H1 (cell line): ENCODE results near the gene EPHB1. TPM values are rescaled to one million over a fixed set of nuclear protein-coding genes. Genes with fewer than 3 reads are reported as not detected.

ENCODE experiments used
- CTCF ChIA-PET: fragments of 300-600 bp; sonication (Branson Sonifier 250); formaldehyde crosslinking; loops from one replicate; lab custom pipeline; 2021; ENCODE audit not compliant: partially characterized antibody; lab: Charles Lee
- POLR2A ChIA-PET: fragments of 300-600 bp; sonication (Branson Sonifier 250); formaldehyde crosslinking; loops from one replicate; lab custom pipeline; 2021; ENCODE audit warnings: inconsistent platforms; ENCODE audit not compliant: partially characterized antibody; lab: Charles Lee
- DNase-seq, 2 experiments: peaks; one replicate each; pipeline versions ENCODE4 v3.0.0 to v3.0.0-alpha.2; 2010 to 2022; ENCODE audit warnings: low spot score in 2 of 2, low read depth in 1 of 2, mixed read lengths in 1 of 2
- FAIRE-seq: peaks from 2 replicates; lab custom pipeline; 2011; peaks lifted over from hg19 to GRCh38; lab: Jason Lieb, UNC
- H2AFZ ChIP-seq: 2 replicates; pipeline ENCODE4 v1.8.1; 2012; ENCODE audit warnings: low read length, inconsistent platforms
- H2AK5ac ChIP-seq: 2 replicates; pipeline ENCODE4 v1.6.1; 2013; ENCODE audit warnings: low read depth, low read length
- H2BK120ac ChIP-seq: replicated peaks from 2 replicates; pipeline ENCODE3; 2013; ENCODE audit warnings: low read depth, low read length, inconsistent platforms
- H2BK12ac ChIP-seq: 2 replicates; pipeline ENCODE4 v1.6.1; 2013; ENCODE audit warnings: low read depth, low read length
- H2BK15ac ChIP-seq: 2 replicates; pipeline ENCODE4 v1.6.1; 2013; ENCODE audit warnings: low read length
- H2BK20ac ChIP-seq: 2 replicates; pipeline ENCODE4 v1.6.1; 2013; ENCODE audit warnings: low read length
- H2BK5ac ChIP-seq: 2 replicates; pipeline ENCODE4 v1.6.1; 2013; ENCODE audit warnings: low read depth, low read length
- H3K14ac ChIP-seq: 2 replicates; pipeline ENCODE4 v1.6.1; 2013; ENCODE audit warnings: inconsistent platforms; ENCODE audit not compliant: insufficient read length
- H3K18ac ChIP-seq: 2 replicates; pipeline ENCODE4 v1.6.1; 2013; ENCODE audit warnings: low read length; ENCODE audit errors: extremely low read depth
- H3K23ac ChIP-seq: 2 replicates; pipeline ENCODE4 v1.6.1; 2013; ENCODE audit warnings: inconsistent platforms; ENCODE audit not compliant: insufficient read length
- H3K23me2 ChIP-seq: 2 replicates; pipeline ENCODE4 v1.6.1; 2013; ENCODE audit warnings: low read depth, low read length
- H3K27ac ChIP-seq: 2 replicates; pipeline ENCODE4 v1.6.1; 2011; ENCODE audit warnings: low read depth, low read length, inconsistent platforms
- H3K27me3 ChIP-seq, 4 experiments: replicated peaks in 1 of 4; 1 replicate in 1 of 4; 2 replicates in 3 of 4; pipeline versions ENCODE4 v1.6.1 to v1.8.1; 2011 to 2013; ENCODE audit warnings: low read length in 3 of 4, mild to moderate bottlenecking in 3 of 4, inconsistent platforms in 2 of 4, mixed read lengths in 2 of 4, moderate library complexity in 1 of 4; ENCODE audit not compliant: control insufficient read depth in 3 of 4, insufficient read depth in 3 of 4; ENCODE audit errors: extremely low read depth in 1 of 4
- H3K36me3 ChIP-seq, 4 experiments: 2 replicates each; pipeline versions ENCODE4 v1.6.1 to v1.8.1; 2011 to 2013; ENCODE audit warnings: mild to moderate bottlenecking in 4 of 4, low read length in 3 of 4, moderate library complexity in 2 of 4, control low read depth in 1 of 4, inconsistent platforms in 1 of 4; ENCODE audit not compliant: insufficient read depth in 4 of 4, control insufficient read depth in 2 of 4
- H3K4ac ChIP-seq: replicated peaks from 2 replicates; pipeline ENCODE3; 2013; ENCODE audit warnings: low read length, low read depth, mixed read lengths, inconsistent platforms; ENCODE audit not compliant: insufficient read length
- H3K4me1 ChIP-seq, 4 experiments: replicated peaks in 1 of 4; 1 replicate in 1 of 4; 2 replicates in 3 of 4; pipeline versions ENCODE4 v1.6.1 to v1.8.1; 2011 to 2013; ENCODE audit warnings: low read length in 3 of 4, inconsistent platforms in 2 of 4, mixed read lengths in 1 of 4; ENCODE audit not compliant: insufficient read depth in 4 of 4, control insufficient read depth in 3 of 4
- H3K4me2 ChIP-seq, 2 experiments: 2 replicates each; pipeline versions ENCODE4 v1.6.1 to v1.8.1; 2011 to 2013; ENCODE audit warnings: low read depth in 2 of 2, low read length in 2 of 2, control low read depth in 1 of 2, inconsistent platforms in 1 of 2, mild to moderate bottlenecking in 1 of 2; ENCODE audit not compliant: insufficient read depth in 1 of 2
- H3K4me3 ChIP-seq, 4 experiments: fragments of 200-600, 300-600 bp in 1 of 4; sonication (generic), shearing (Covaris generic), sonication (Bioruptor Twin) in 1 of 4; 2 replicates each; pipeline versions ENCODE4 v1.5.1 to v1.8.1; 2011 to 2016; ENCODE audit warnings: low read length in 4 of 4, low read depth in 3 of 4, control low read depth in 2 of 4, inconsistent platforms in 2 of 4, mild to moderate bottlenecking in 2 of 4, mixed read lengths in 1 of 4, moderate library complexity in 1 of 4; ENCODE audit not compliant: insufficient read depth in 2 of 4; ENCODE audit errors: extremely low read depth in 1 of 4
- H3K56ac ChIP-seq: replicated peaks from 2 replicates; pipeline ENCODE3; 2013; ENCODE audit warnings: low read depth, mild to moderate bottlenecking, mixed read lengths, low read length, inconsistent platforms; ENCODE audit not compliant: insufficient read length
- H3K79me1 ChIP-seq: 2 replicates; pipeline ENCODE4 v1.6.1; 2013; ENCODE audit warnings: low read depth, low read length, control low read depth
- H3K79me2 ChIP-seq, 2 experiments: 2 replicates each; pipeline versions ENCODE4 v1.6.1 to v1.8.1; 2012 to 2013; ENCODE audit warnings: low read length in 2 of 2, mild to moderate bottlenecking in 2 of 2, inconsistent platforms in 1 of 2; ENCODE audit not compliant: insufficient read depth in 2 of 2, control insufficient read depth in 1 of 2
- H3K9ac ChIP-seq, 4 experiments: replicated peaks in 1 of 4; 1 replicate in 1 of 4; 2 replicates in 3 of 4; pipeline versions ENCODE4 v1.6.1 to v1.8.1; 2011 to 2013; ENCODE audit warnings: low read depth in 3 of 4, low read length in 3 of 4, control low read depth in 2 of 4, mild to moderate bottlenecking in 2 of 4, moderate library complexity in 2 of 4, inconsistent platforms in 1 of 4; ENCODE audit errors: extremely low read depth in 1 of 4
- H3K9me3 ChIP-seq, 2 experiments: 2 replicates each; pipeline versions ENCODE4 v1.6.1 to v1.8.1; 2012 to 2013; ENCODE audit warnings: mild to moderate bottlenecking in 2 of 2, moderate library complexity in 2 of 2, control low read depth in 1 of 2, inconsistent platforms in 1 of 2, low read depth in 1 of 2, low read length in 1 of 2, mixed read lengths in 1 of 2; ENCODE audit not compliant: insufficient read depth in 2 of 2
- H4K20me1 ChIP-seq, 2 experiments: replicated peaks in 1 of 2; 2 replicates each; pipeline versions ENCODE3 to v1.8.1; 2011 to 2013; ENCODE audit warnings: inconsistent platforms in 2 of 2, low read length in 2 of 2, mild to moderate bottlenecking in 1 of 2; ENCODE audit not compliant: insufficient read depth in 2 of 2, control insufficient read depth in 1 of 2
- H4K5ac ChIP-seq: 2 replicates; pipeline ENCODE4 v1.6.1; 2013; ENCODE audit warnings: low read length, low read depth, mixed read lengths, inconsistent platforms; ENCODE audit not compliant: insufficient read length
- H4K8ac ChIP-seq: 2 replicates; pipeline ENCODE4 v1.8.0; 2013; ENCODE audit warnings: mild to moderate bottlenecking, moderate library complexity, low read length, inconsistent platforms; ENCODE audit not compliant: insufficient read depth; ENCODE audit errors: extremely low read depth
- H4K91ac ChIP-seq: replicated peaks from 2 replicates; pipeline ENCODE3; 2013; ENCODE audit warnings: low read length, mixed read lengths, inconsistent platforms; ENCODE audit not compliant: insufficient read length
- CBX5 ChIP-seq: fragments of 300-800, 300-1000 bp; sonication (generic); IDR thresholded peaks from 2 replicates; pipeline ENCODE4 v1.7.1; 2016; ENCODE audit warnings: antibody characterized with exemption, low read length, low read depth
- NRF1 ChIP-seq: IDR thresholded peaks from 2 replicates; pipeline ENCODE4 v1.6.1; 2011; ENCODE audit warnings: mild to moderate bottlenecking, low read depth, low read length, improper control_type of control experiment
- SIN3A ChIP-seq, 2 experiments: IDR thresholded peaks in 1 of 2; conservative IDR thresholded peaks in 1 of 2; 2 replicates each; pipeline ENCODE4 v1.6.1; 2011 to 2012; ENCODE audit warnings: low read length in 2 of 2, improper control_type of control experiment in 1 of 2, low read depth in 1 of 2, mild to moderate bottlenecking in 1 of 2
- SP1 ChIP-seq: IDR thresholded peaks from 2 replicates; pipeline ENCODE4 v1.6.1; 2011; ENCODE audit warnings: low read depth, low read length
- SP4 ChIP-seq: IDR thresholded peaks from 2 replicates; pipeline ENCODE4 v1.6.1; 2012; ENCODE audit warnings: low read length, inconsistent platforms
- YY1 ChIP-seq: IDR thresholded peaks from 2 replicates; pipeline ENCODE4 v1.6.1; 2011; ENCODE audit warnings: low read depth, mild to moderate bottlenecking, low read length
- ZNF274 ChIP-seq: IDR thresholded peaks from 2 replicates; pipeline ENCODE4 v1.7.0; 2012; ENCODE audit warnings: low read length, borderline replicate concordance; ENCODE audit errors: extremely low read depth
- WGBS, 2 experiments: shearing (Covaris generic) in 1 of 2; methylation state at CpG; one replicate each; pipeline versions ENCODE4 v1.1.6 to v1.1.7; 2013 to 2015; ENCODE audit warnings: low lambda C conversion rate in 2 of 2, mixed read lengths in 2 of 2, inconsistent platforms in 1 of 2, low coverage in 1 of 2, missing lambda C conversion rate in 1 of 2; ENCODE audit not compliant: insufficient replicate concordance in 2 of 2, insufficient coverage in 1 of 2, insufficient read length in 1 of 2; ENCODE audit errors: extremely low coverage in 1 of 2, missing lambda C conversion rate in 1 of 2; 5-methylcytosine and 5-hydroxymethylcytosine counted together
- polyA plus RNA-seq, 7 experiments: library from polyadenylated mRNA; depleted of rRNA in 3 of 7; stranded (reverse) in 5 of 7; unstranded in 2 of 7; fragments of >200 nt in 5 of 7; fragments of 200-250 nt in 2 of 7; gene quantifications; 1 replicate in 5 of 7; 2 replicates in 1 of 7; 4 replicates in 1 of 7; pipeline versions ENCODE4 v1.2.1 to v1.2.3, GENCODE V29; 2011 to 2013; ENCODE audit warnings: missing spikeins in 2 of 7, mixed read lengths in 2 of 7
- total RNA-seq: library from RNA; stranded (reverse); fragmentation: NEBNext Ultra II Directional; extraction: Animal tissue kit (Norgen Biotek cat#: 25700); gene quantifications from 2 replicates; pipeline ENCODE4 v1.2.1, GENCODE V29; 2021
- TF ChIP-seq, protein P1 (sequence below): IDR thresholded peaks from 2 replicates; pipeline ENCODE4 v1.6.1; 2012; ENCODE audit warnings: inconsistent platforms

The EPHB1 gene
- total and polyA plus RNA-seq, 2 of the 8 experiments (the other 6 are each of a cell fraction or from before 2014, with no cell fraction given), result 3.5 to 5.9 TPM

DNA sequence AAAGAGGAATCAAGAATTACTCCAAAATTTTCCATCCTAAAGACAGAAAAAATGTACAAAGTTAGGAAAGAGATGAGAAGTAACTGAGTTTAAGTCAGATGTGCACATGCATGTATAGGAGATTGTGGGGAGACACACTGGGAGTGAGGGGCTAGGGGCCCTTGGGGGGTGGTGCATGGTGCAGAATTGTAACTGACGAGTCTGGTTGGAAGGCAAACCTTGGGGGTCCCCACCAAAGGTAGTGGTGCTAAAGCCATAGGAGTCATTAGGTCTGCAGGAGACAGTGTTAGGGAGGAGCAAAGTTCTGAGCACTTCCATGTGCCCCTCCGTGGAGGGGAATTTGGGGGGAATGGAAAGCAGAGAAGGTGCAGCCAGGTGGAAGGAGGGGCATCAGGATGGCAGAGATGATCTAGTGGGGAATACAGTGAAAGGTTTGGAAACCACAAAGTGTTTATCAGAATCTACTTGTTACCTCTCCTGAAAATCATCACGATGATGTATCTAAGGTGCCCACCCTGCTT lies 37.5 kb upstream of the EPHB1 start:
- DNase-seq (no peak), FAIRE-seq (no peak)
- Histone ChIP-seq H3K23me2 (no peaks in the 10 kb centered on the region), H4K5ac (no peak overlapping the region), H2AK5ac (no peak overlapping the region), H3K4me1 (no peaks in the 10 kb centered on the region), H3K4me2 (no peak overlapping the region), H3K79me2 (no peaks in the 10 kb centered on the region), H3K27ac (no peak overlapping the region), H3K36me3 (no peaks in the 10 kb centered on the region), H3K14ac (no peak overlapping the region), H3K9ac (no peak overlapping the region), H3K27me3 (no peaks in the 10 kb centered on the region; a peak in 1 of 7 replicates), H2BK20ac (no peak overlapping the region), H2BK15ac (no peak overlapping the region), H2AFZ (no peak overlapping the region), H3K56ac (no peak overlapping the region), H2BK120ac (no peak overlapping the region), H3K4ac (no peak overlapping the region), H3K79me1 (no peaks in the 10 kb centered on the region), H3K9me3 (no peaks in the 10 kb centered on the region), H2BK12ac (no peak overlapping the region), H3K23ac (no peak overlapping the region), H3K18ac (no peak overlapping the region), H4K91ac (no peak overlapping the region), H3K4me3 (no peak overlapping the region), H2BK5ac (no peak overlapping the region), H4K8ac (no peak overlapping the region), H4K20me1 (no peaks in the 10 kb centered on the region)
- no peak for TF ChIP-seq ZNF274
- TF ChIP-seq SP4, result no peak
- TF ChIP-seq YY1, result no peak
- TF ChIP-seq SIN3A (conservative IDR thresholded peaks at IDR 0.05 in 1 of 2, IDR thresholded peaks at IDR 0.05 in 1 of 2; ENCODE audit: low read depth in 1 of 2, low read length in 2 of 2), result no peak
- TF ChIP-seq CBX5, result no peak
- TF ChIP-seq SP1, result no peak
- TF ChIP-seq, protein P1, sequence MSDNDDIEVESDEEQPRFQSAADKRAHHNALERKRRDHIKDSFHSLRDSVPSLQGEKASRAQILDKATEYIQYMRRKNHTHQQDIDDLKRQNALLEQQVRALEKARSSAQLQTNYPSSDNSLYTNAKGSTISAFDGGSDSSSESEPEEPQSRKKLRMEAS, result no peak
- TF ChIP-seq NRF1, result no peak
- ChIA-PET CTCF (interaction anchor here (3.6 to 5.5 kb wide), 3 partner anchors 9 to 155 kb away, joined by 22 to 81 read pairs (median 44); partner anchors contain the start of gene EPHB1), POLR2A (no interaction called here)
- 79% methylated on average over 3 of the region's 3 CpGs; no CpG with 5 or more reads in 1 of the 2 experiments for WGBS, 2 experiments
